ENCODE results near the gene PTCD2.

GRCh38 chr5:72338689-72339209 is 18.6 kb downstream of the PTCD2 start:
- no peak for TF ChIP-seq EZH2 (IDR thresholded peaks at IDR 0.05)
- TF ChIP-seq POLR2AphosphoS5 (IDR thresholded peaks at IDR 0.05; ENCODE audit: borderline replicate concordance, low read depth, low read length) = no peak

All from SK-N-MC (cell line).